ENCODE data around the gene SCN1A.

The SCN1A gene

GRCh38 chr2:166074011-166074410 is 53.8 kb downstream of the SCN1A start:
- no peak for TF ChIP-seq FOXM1 (IDR thresholded peaks at IDR 0.05; ENCODE audit: borderline replicate concordance, low read depth)
- TF ChIP-seq USF1 (IDR thresholded peaks at IDR 0.05), result no peak
- TF ChIP-seq MAX (IDR thresholded peaks at IDR 0.05), result no peak
- no peak for TF ChIP-seq CEBPB (IDR thresholded peaks at IDR 0.05)
- TF ChIP-seq EP300 (IDR thresholded peaks at IDR 0.05; ENCODE audit: borderline replicate concordance), result no peak
- TF ChIP-seq YY1 (IDR thresholded peaks at IDR 0.05; ENCODE audit: low read depth), result no peak
- no peak for TF ChIP-seq REST (IDR thresholded peaks at IDR 0.05; ENCODE audit: low read depth)
- no peak for TF ChIP-seq TAF1 (IDR thresholded peaks at IDR 0.05; ENCODE audit: low read depth)
- no peak for TF ChIP-seq TCF12 (IDR thresholded peaks at IDR 0.05; ENCODE audit: low read depth)
- TF ChIP-seq ZBTB7A (IDR thresholded peaks at IDR 0.05; ENCODE audit: low read depth), result no peak
- no peak for TF ChIP-seq EGR1 (IDR thresholded peaks at IDR 0.05)
- TF ChIP-seq CREB1 (IDR thresholded peaks at IDR 0.05; ENCODE audit: low read depth), result no peak
- no peak; the same call in 1 of the 2 replicates for TF ChIP-seq TEAD4 (IDR thresholded peaks at IDR 0.05)
- no peak for TF ChIP-seq RAD21 (IDR thresholded peaks at IDR 0.05; ENCODE audit: low read depth)
- no peak for TF ChIP-seq NFIC (IDR thresholded peaks at IDR 0.05)

GRCh38 chr2:166070231-166070630 is 57.6 kb downstream of the SCN1A start:
- TF ChIP-seq FOXM1 (IDR thresholded peaks at IDR 0.05; ENCODE audit: borderline replicate concordance, low read depth) (no peak), YY1 (IDR thresholded peaks at IDR 0.05; ENCODE audit: low read depth) (no peak), NFIC (IDR thresholded peaks at IDR 0.05) (no peak), EGR1 (IDR thresholded peaks at IDR 0.05) (no peak), RAD21 (IDR thresholded peaks at IDR 0.05; ENCODE audit: low read depth) (no peak)

- TF ChIP-seq ZBTB7A (IDR thresholded peaks at IDR 0.05; ENCODE audit: low read depth) (no peak), RAD21 (IDR thresholded peaks at IDR 0.05; ENCODE audit: low read depth) (no peak), NFIC (IDR thresholded peaks at IDR 0.05) (no peak), FOXM1 (IDR thresholded peaks at IDR 0.05; ENCODE audit: borderline replicate concordance, low read depth) (no peak), USF1 (IDR thresholded peaks at IDR 0.05) (no peak)
Measured at GRCh38 chr2:166068981-166069380, 58.8 kb downstream of the SCN1A start.

- no peak for TF ChIP-seq ZBTB7A (IDR thresholded peaks at IDR 0.05; ENCODE audit: low read depth)
- TF ChIP-seq MAX (IDR thresholded peaks at IDR 0.05), result no peak
- TF ChIP-seq TAF1 (IDR thresholded peaks at IDR 0.05; ENCODE audit: low read depth), result no peak
- no peak for TF ChIP-seq FOXM1 (IDR thresholded peaks at IDR 0.05; ENCODE audit: borderline replicate concordance, low read depth)
- no peak for TF ChIP-seq RAD21 (IDR thresholded peaks at IDR 0.05; ENCODE audit: low read depth)
- no peak for TF ChIP-seq TEAD4 (IDR thresholded peaks at IDR 0.05)
- TF ChIP-seq USF1 (IDR thresholded peaks at IDR 0.05), result no peak
- no peak for TF ChIP-seq REST (IDR thresholded peaks at IDR 0.05; ENCODE audit: low read depth)
- TF ChIP-seq TCF12 (IDR thresholded peaks at IDR 0.05; ENCODE audit: low read depth), result no peak
- TF ChIP-seq YY1 (IDR thresholded peaks at IDR 0.05; ENCODE audit: low read depth), result no peak
- no peak for TF ChIP-seq NFIC (IDR thresholded peaks at IDR 0.05)
- TF ChIP-seq EP300 (IDR thresholded peaks at IDR 0.05; ENCODE audit: borderline replicate concordance), result no peak
- TF ChIP-seq CEBPB (IDR thresholded peaks at IDR 0.05), result no peak
- TF ChIP-seq CREB1 (IDR thresholded peaks at IDR 0.05; ENCODE audit: low read depth), result no peak
- no peak for TF ChIP-seq EGR1 (IDR thresholded peaks at IDR 0.05)
Measured at GRCh38 chr2:166067229-166067628, 60.6 kb downstream of the SCN1A start.

- no peak for TF ChIP-seq CEBPB (IDR thresholded peaks at IDR 0.05)
- no peak for TF ChIP-seq RAD21 (IDR thresholded peaks at IDR 0.05; ENCODE audit: low read depth)
- TF ChIP-seq FOXM1 (IDR thresholded peaks at IDR 0.05; ENCODE audit: borderline replicate concordance, low read depth), result no peak
- TF ChIP-seq MAX (IDR thresholded peaks at IDR 0.05), result no peak
- TF ChIP-seq TCF12 (IDR thresholded peaks at IDR 0.05; ENCODE audit: low read depth), result no peak
- no peak for TF ChIP-seq EGR1 (IDR thresholded peaks at IDR 0.05)
- TF ChIP-seq USF1 (IDR thresholded peaks at IDR 0.05), result no peak
- TF ChIP-seq TAF1 (IDR thresholded peaks at IDR 0.05; ENCODE audit: low read depth), result no peak
- TF ChIP-seq CREB1 (IDR thresholded peaks at IDR 0.05; ENCODE audit: low read depth), result no peak
- TF ChIP-seq REST (IDR thresholded peaks at IDR 0.05; ENCODE audit: low read depth), result no peak
- TF ChIP-seq ZBTB7A (IDR thresholded peaks at IDR 0.05; ENCODE audit: low read depth), result no peak
- no peak for TF ChIP-seq EP300 (IDR thresholded peaks at IDR 0.05; ENCODE audit: borderline replicate concordance)
- TF ChIP-seq TEAD4 (IDR thresholded peaks at IDR 0.05), result no peak
- TF ChIP-seq NFIC (IDR thresholded peaks at IDR 0.05), result no peak
- no peak for TF ChIP-seq YY1 (IDR thresholded peaks at IDR 0.05; ENCODE audit: low read depth)
Measured at GRCh38 chr2:166060191-166060590, 67.6 kb downstream of the SCN1A start.
